ENCODE data around the gene AHR. TPM values are rescaled to one million over a fixed set of nuclear protein-coding genes. Genes with fewer than 3 reads are reported as not detected.

AHR gene
- total RNA-seq, 1 donor: 326 TPM

DNA sequence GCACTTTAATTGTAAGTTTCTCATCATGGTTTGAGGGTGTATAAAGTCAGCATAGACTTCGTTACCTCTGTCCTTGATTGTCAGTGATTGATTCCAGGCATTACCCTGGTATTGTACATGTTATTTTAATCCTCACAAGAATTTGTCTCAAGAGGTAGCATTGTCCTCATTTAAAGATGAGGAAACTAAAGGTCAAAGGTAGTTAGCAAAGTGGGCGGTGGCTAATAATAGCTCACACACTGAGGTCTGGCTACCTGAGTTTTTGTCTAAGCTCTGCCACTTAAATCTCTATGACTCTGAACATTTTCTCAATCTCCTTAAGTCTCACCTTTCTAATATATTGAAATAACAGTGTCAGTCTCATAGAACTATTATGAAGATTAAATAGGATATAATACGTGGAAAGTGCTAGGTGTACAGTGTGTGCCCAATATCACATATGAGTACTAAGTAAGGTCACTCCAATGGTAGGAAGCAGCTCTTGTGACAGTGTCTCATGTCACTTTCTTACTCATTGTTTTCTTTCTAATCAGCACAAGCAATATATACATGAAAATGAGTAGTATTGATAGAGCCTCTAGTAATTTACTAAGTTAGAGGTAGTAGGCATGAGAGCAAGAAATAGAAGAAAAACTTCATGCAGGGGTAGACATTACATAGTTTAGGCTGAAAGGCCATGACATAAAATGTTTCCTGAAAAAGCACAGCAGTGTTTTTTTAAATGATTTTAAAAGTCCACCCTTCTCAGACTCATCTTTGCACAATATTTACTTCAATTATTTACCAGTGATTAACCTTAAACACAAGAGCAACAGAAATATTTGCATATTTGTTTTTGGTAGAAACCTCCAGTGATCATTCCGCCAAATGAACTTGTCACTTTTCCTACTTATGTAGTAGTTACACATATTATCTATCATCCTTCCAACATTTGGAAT lies 21.0 kb downstream of the AHR start:
- TF ChIP-seq, protein P1, sequence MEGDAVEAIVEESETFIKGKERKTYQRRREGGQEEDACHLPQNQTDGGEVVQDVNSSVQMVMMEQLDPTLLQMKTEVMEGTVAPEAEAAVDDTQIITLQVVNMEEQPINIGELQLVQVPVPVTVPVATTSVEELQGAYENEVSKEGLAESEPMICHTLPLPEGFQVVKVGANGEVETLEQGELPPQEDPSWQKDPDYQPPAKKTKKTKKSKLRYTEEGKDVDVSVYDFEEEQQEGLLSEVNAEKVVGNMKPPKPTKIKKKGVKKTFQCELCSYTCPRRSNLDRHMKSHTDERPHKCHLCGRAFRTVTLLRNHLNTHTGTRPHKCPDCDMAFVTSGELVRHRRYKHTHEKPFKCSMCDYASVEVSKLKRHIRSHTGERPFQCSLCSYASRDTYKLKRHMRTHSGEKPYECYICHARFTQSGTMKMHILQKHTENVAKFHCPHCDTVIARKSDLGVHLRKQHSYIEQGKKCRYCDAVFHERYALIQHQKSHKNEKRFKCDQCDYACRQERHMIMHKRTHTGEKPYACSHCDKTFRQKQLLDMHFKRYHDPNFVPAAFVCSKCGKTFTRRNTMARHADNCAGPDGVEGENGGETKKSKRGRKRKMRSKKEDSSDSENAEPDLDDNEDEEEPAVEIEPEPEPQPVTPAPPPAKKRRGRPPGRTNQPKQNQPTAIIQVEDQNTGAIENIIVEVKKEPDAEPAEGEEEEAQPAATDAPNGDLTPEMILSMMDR (IDR thresholded peaks at IDR 0.05; ENCODE audit: insufficient read depth, low read length): no peak
- no peak overlapping the region for H3K4me3 ChIP-seq (ENCODE audit: low read depth, low read length)
- no peak for DNase-seq (ENCODE audit: low read depth)

DNA sequence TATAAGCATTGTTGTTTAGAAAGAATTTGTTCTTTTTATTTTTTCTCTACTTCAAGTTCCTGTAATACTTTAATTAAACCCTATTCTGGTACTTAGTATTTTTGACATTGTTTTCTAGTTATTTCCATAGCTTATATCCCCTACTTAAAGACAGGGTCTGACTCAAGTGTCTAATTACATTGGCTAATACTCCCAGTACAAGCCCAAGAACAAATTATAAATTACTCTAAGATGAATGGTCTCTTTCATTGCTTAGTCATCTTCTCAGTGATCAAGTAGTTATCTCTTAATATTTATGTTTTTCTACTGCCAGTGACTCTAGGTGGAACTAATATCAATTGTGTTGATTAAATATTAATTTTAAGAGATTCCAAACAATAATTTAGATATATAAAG lies 21.6 kb downstream of the AHR start:
- DNase-seq (ENCODE audit: low read depth): no peak
- TF ChIP-seq, protein P1 (IDR thresholded peaks at IDR 0.05; ENCODE audit: insufficient read depth, low read length): no peak
- H3K4me3 ChIP-seq (ENCODE audit: low read depth, low read length): no peak overlapping the region

DNA sequence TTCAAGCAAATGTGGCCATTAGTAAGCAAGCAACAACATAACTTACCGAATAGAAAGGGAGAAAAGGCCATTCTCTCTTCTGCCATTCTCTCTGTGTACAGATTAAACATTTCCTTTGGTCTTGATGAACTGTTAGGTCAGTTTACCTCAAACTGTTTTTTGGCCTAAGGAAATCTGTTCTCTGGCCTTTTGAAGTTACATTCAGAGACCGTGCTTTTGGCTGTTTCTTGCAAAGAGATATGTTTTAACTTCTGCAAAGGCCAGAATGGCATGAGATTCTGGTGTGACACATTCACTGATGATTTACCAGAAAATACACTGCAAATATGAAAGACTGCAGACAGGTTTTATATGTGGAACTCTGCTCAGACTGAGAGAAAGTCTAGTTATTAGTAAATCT lies 22.2 kb downstream of the AHR start:
- no peak overlapping the region for H3K4me3 ChIP-seq (ENCODE audit: low read depth, low read length)
- no peak for DNase-seq (ENCODE audit: low read depth)
- TF ChIP-seq, protein P1 (IDR thresholded peaks at IDR 0.05; ENCODE audit: insufficient read depth, low read length): no peak

DNA sequence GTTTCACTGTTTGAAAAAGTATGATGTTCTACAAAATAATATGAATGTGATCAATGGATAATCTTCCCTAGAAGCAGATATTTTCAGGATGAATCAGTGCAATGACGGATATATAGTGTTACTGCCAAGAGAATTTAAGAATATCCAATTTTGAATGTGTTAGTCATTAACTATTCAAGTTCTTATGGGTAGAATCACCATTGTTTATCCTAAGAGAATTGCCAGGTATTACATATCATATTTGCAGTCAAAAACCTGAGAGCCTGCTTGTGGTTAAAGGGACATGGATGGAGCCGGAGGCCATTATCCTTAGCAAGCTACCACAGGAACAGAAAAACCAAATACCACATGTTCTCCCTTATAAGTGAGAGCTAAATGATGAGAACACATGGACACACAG lies 26.9 kb downstream of the AHR start:
- no peak overlapping the region for H3K4me3 ChIP-seq (ENCODE audit: low read depth, low read length)
- peak; percentile 49 for DNase-seq (ENCODE audit: low read depth)
- TF ChIP-seq, protein P1 (IDR thresholded peaks at IDR 0.05; ENCODE audit: insufficient read depth, low read length): no peak

DNA sequence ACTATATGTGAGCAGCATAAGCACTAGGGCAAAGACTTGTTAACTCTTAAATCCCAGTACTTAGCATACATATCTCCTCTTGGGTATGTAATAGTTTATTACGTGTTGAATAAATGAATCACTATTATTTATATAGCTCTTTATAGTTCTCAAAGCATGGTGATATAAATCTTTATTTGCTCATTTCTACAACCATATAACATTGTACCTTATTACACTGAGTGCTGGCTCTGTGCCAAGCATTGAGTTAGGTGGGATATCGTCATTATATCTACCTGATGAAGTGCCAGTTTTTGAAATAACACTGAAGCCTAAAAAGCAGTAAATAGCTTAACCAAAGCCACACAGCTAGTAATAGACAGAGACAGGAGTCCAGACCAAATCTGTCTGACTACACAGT lies 27.9 kb downstream of the AHR start:
- no peak overlapping the region for H3K4me3 ChIP-seq (ENCODE audit: low read depth, low read length)
- TF ChIP-seq, protein P1 (IDR thresholded peaks at IDR 0.05; ENCODE audit: insufficient read depth, low read length): no peak
- no peak for DNase-seq (ENCODE audit: low read depth)

DNA sequence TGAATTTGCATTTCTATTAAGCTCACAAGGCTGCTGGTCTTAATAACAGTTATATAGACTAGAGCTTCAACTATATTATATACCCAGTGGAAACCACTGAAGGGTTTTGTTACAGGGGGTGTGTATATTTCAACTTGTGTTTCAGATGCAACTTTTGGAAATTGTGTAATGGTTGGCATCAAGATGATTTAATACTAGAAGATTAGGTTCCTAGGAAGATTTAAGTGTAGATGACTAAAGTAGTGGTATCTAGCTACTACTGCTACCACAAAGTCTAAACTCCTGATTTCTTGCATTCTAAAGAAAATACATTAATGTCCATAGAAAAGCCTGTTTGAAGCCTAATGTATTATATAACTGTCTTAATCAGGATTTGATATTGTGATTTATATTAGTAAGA lies 30.2 kb downstream of the AHR start:
- TF ChIP-seq, protein P1 (IDR thresholded peaks at IDR 0.05; ENCODE audit: insufficient read depth, low read length): no peak

More for the DNA sequence above, 30.2 kb downstream of the AHR start:
- no peak for DNase-seq (ENCODE audit: low read depth)
- no peak overlapping the region for H3K4me3 ChIP-seq (ENCODE audit: low read depth, low read length)

Data from fibroblast of the aortic adventitia (primary cell).